Measurements from ENCODE around the gene ANKRD44.
A peak's percentile ranks its signal among the peaks of the same experiment; 100 is the strongest.
"Not testable (repeated sequence)": the region's sequence is repeated elsewhere in the genome, so short reads cannot be mapped to it uniquely, and the experiment has no call there.

The ANKRD44 gene

DNA sequence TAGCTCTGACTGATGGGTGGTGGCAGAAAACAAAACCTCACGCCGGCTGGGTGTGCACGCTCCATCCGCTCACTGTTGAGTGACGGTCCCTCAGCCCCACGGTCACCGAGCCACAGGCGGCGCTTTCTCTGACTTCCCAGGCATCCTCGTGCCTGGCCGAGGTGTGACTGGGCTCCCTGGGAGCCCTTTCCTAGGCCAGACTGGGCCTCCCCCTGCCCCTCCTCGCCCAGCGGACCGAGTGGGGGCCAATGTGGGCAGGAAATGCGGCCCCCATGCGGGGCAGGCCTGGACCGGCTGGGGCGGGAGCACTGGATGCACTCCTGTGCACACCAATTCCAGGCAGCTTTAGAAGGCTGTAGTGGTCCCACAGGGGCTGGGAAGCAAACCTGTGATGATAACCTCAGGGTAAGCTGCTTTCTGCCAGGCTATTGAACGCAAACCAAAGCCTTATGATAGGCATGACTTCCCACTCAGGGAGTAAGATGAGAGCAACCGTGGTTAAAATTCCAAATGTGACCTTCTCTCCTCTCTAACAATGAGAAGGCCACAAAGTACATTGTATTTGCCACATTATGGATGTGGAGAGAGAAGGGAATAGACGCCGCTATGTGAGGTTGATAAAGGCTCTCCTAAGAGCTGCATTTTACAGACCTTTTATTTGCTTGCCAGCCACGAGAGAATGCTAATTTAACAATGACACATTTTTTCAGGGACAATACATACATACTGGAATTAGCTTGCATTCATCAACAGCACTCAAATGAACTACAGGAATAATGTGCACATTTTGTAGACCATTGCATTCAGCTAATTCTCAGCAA lies 300.2 kb downstream of the ANKRD44 start:
- no peak for DNase-seq

DNA sequence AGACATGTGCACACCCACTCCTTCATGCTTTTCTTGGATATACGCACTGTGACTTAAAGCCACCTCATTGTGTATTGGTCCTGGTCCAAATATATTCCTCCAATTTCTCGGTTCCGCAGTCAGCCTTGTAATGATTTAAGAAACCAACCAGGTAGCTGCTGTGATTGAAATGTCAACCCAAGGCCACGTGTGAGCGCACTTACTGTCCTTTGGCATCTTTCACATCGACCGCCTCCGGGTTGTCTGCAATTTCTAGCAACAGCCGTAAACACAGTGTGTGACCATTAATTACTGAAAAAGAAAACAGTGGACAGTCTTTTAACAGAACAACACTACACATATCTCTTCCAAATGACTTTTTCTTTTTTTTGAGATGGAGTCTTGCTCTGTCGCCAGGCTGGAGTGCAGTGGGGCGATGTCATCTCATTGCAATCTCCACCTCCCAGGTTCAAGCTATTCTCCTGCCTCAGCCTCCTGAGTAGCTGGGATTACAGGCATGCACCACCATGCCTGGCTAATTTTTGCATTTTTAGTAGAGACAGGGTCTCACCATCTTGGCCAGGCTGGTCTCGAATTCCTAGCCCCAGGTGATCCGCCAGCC lies 301.7 kb downstream of the ANKRD44 start:
- not testable (repeated sequence) for DNase-seq

DNA sequence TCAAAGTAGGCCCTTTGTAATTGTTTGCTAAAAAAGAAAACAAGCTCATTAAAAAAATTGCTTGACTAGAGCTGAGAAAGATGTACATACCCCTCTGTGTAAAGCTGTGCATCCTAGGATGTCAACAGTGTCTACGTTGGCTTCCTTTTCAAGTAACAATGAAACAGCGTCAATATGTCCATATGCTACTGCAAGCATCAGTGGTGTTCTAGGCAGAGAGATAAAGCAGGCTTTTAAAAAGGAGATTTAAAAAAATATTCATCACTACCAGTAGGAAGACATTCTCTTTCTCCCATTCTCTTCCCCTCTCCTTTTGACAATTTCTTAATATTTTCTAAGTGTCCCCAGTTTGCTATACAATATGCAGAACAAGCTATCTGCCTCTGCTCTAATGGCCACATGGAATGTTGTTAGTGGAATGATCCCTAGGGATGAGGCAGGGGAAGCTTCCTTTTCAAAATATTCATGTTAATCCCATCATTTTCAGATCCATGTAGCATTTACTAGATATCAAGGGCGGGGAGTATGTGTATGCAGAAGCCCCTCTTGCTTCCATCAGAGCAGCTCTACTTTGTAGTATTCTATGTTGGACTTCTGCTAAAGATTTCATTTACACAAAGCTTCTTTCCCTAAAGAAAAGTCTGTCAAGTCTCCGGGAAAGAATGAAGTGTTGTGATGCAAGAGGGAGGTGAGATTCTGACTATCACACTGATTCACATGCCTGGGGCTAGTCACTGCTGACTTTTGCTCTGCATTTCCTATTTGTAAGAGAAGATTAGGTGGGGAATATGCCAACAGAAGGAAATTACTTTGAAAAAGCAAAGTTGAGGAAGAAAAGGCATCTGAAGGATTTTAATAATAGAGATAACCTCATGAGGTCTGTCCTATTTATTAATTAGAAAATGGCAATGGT lies 302.6 kb downstream of the ANKRD44 start:
- no peak for DNase-seq

DNA sequence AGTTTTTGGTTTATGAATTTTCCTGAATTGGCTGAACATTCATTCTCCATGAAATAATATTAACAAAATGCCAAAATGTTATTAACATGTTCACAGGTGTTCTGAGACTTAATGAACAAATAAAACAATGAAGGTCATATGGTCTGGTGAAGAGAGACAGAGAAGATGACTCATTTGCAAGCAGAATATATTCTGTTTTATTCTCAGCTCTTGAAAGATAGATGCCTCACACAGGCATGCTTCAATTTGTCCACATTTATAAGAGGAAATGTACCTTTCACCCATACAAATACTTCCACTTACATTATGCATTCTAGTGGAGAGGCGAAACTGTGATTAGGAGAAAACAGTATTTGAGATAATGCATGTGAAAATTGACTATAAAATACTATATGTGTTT lies 308.7 kb downstream of the ANKRD44 start:
- no peak for DNase-seq

DNA sequence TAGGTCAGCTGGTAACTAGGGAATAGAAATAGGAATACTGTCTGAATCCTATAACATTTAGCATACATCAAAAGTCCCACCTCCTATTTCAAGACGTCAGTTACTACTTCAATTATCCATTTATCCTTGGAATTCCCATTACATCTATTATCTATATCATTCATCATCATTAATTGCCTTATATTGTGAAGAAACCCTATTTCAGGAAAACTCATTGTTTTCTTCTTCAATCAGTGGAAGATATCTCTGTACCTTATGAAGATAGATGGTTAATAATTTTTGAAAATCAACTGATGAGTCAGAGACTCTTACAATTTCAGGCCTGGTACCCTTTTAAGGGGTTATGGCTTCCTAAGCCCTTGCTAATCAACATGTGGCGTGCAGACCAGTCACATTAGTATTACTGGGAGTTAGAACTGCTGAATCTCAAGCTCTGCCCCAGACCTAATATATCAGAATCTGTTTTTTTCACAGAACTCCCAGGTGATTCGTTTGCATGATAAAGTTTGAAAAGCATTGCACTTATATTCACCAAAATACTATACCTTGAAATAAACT lies 314.7 kb downstream of the ANKRD44 start:
- no peak for DNase-seq

DNA sequence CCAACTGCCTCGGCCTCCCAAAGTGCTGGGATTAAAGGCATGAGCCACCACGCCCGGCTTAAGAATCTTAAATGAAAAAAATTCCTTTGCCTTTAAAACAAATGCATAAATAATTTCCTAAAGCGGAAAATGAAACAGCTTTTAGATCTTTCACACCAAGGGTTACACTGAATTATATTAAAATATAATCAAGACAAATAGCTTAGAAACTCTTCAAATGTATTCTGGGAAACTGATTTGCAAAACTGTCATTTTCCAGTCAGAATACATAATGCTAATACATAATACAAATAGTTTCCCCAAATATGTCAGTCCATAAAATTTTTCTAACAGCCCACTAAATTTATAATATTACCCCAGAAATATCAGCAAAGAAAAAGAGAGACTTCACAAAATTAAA lies 315.8 kb downstream of the ANKRD44 start:
- DNase-seq = no peak

DNA sequence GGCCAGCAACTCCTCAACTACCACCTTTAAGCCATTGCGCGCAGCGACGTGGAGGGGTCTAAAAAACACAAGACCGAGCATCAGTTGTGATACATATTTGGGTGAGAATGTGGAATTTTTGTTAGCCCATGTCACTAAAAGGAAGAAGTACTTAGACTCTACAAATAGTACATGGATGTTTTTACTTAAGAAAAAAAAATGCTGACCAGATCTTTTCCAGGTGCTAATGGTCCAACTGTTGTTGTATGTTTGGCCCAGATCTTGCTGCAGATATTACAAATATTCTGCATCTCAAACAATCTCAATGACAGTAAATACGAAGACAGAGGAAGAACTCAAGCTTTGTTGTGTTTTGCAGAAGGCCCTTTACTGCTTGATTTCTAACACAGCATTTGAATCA lies 317.0 kb downstream of the ANKRD44 start:
- no peak for DNase-seq

DNA sequence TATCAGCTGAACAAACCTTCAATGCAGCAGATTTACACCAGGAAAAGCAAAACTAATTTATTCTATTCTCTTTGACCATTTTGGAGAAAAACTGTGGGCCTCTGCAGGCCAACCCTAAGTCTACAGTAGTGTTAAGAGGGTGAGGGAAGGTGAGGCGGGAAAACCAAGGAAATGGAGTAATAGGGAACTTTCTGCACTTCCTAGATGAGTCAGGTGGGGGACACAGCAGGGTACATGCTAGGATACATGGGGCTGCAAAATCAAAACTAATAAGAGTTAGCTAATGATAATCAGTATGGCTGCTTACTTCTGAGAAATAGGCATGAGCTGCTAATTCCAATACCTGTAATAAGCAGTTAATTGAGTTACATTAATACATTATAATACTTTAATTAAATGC lies 318.1 kb downstream of the ANKRD44 start:
- DNase-seq = no peak

DNA sequence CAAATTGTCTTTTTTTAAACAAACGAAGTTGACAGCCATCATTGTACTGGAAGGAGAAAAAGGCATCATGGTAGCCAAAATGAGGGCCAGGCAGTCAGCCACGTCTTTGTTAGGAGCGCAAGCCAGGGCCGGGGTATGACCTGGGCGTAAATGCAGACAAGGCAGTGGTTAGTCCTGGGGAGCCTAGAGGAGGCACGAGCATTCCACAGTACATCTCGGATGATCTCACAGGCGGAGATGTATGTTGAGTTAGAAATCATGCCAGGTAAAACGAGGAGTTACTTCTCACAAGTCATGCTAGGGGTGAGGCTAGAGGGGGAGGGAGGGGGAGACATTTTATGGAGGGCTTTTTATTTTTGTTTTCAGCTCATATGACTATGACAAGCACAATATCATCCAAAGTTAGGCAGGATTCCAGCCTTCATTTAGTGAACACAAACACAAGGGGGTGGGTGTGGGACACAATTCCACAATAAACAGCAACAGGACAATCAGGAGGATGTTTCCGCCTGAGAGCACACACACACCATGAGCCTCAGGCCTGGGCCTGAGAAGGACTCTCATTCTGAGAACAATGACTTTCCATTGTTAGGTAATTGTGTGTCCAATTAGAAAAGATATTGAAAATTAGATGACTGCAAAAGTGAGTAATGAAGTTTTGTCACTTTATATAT lies 319.7 kb downstream of the ANKRD44 start:
- no peak for DNase-seq

DNA sequence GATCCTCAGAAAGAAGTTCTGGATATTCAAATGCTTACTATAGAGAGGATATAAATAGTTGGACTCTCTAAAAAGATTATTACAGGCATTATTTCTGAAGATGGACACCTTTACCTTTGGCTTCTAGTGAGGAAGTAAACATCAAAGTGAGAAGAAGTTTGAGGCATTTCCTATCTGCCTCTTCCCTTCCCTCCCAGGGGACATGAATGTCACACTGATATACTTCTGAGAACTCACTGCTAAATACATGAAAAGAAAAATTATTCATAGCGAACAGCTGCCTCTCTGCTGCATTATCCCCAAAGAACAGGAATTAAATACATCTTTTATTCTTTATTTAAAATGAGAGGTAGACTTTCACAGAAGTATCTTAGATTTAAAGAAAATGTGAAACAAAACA lies 320.5 kb downstream of the ANKRD44 start:
- DNase-seq = no peak

DNA sequence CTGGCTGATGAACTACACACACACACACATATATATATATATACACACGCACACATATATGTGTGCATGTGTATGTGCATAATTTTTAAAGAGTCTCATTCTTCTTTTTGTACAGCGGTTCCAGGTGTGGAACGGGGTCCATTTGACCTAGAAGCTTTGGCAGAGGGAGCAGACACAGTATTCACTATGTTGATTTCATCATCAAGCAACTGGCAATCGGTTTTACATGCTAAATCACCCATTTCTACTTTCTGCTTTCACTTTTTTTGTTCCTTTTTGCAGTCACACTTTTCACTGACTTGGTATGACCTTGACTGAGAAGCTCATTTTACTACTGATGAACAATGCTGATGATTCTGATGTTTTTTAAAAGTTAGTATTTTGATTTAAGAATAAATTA lies 321.1 kb downstream of the ANKRD44 start:
- no peak for DNase-seq

DNA sequence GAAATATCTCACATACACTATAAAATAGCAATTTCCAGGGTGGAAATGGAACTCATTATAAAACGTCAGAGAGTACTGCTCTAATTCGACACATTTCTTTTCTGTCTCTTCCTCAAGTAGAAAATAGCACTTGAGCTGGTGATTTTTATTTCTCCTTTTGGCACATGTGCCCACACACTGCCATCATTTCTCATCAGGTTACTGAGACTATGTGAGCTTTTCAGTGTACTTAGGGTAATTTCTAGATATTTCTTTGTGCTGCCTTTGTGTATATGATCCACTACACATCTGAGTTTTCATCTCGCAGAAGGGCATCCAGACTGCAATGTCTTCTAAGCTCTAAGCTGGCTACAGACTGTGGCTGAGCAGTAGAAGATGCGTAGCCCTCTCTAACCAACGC lies 321.9 kb downstream of the ANKRD44 start:
- DNase-seq = no peak

DNA sequence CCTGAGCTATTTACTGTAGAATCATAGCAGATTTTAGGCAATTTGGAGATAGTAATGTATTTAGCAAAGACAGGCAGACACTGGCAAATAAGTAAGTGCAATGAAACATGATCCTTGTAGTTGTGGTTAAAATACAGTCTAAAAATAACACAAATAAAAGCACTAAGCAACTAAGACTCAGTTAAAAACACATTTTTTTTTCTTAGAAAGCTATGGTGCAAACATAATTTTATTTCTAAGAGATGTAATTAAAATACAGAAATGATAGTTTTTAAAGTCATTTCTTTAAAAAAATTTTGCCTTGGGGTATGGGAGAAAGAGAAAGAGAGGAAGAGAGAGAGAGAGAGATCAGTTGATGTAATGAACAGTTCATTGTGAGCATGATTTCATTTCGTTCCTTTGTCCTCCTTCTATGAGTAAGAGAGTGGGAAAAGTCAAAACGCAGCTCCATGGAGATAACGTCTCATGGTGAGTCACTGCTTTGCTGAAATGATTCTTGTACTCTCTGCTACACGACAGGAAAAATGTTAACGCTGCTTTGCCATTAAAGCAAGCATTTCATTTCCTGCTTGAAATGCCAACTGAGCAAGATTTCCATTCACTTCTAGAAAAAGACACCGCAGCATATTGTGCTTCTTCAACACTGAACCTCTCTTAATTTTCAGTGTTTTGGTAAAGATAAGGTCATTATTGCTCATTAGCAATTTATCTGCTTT lies 322.8 kb downstream of the ANKRD44 start:
- DNase-seq = peak; percentile 34

DNA sequence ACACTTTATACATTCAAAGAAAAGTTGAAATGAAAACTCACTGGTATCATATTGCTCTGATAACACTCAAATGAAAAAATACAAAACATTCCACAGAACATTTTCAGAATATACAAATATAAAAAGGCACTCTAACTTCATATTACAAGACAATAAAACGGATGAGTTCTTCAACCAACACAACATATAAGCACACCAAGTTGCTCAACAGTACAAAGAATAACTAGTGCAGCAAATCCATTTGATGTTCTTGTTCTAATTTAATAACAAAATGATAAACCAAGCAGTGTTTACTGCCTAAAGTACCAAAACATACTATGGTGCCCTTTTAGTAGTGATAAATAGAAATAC lies 323.3 kb downstream of the ANKRD44 start:
- no peak for DNase-seq

DNA sequence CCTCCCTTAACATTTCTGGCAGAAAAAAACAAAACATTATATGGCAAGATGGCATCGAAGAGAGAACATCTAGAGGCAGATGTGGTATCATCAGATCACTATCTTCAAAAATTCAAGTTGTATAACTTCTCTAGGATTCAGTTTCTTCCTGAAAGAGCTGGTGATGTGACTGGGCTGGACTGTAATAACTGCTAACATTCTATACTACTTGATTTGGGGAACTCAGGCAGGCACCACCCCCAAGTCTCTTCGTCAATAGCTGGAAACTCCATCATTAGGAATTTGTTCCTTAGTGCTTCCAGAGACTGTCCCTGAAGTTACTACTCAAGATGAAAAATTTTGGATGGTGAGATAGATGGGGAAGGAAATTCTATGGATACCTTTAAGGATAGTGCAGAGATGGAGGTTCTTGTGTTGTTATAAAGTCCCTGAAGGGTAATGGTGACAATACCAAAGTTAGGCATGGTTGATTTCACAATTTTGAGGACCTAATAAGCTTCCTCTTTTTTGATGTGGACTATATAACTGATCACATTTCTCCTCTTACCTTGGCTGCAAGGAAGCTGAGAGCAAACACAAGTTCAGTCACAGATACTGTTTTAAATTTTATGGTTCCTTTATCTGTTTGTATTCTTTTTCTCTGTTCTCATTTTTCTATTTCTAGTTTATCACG lies 324.9 kb downstream of the ANKRD44 start:
- no peak for DNase-seq

DNA sequence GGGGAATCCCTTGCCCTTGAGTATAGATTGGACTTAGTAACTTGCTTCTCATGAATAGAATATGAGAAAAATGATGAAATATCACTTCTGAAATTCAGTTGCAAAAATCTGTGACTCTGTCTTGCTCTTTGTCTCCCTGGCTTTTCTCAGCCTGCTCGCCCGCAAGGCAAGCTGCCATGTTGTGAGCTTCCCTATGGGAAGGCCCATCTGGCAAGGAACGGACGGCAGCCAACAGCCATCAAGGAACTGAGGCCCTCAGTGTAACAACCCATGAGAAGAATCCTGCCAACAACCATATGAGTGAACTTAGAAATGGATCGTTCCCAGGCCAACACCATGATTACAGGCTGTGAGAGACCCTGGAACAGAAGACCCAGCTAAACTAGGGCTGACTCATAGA lies 325.7 kb downstream of the ANKRD44 start:
- no peak for DNase-seq

DNA sequence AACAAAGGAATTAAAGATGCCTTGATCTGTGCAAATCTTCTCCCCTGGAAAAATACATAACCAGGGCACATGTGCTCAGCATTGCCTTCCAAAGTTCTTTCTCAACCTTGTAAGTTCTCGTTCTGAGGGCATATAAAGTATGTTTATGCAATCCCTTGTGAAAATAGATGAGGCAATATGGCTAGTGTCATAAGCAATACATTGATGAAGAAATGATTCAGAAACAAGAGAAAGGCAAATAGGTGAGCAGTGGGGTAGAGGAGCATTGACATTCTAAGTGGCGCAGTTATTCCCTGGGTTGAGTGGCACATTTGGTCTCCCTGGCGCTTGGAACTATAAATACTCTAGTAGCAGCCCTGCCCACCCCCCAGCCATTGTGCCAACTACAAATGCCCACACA lies 326.6 kb downstream of the ANKRD44 start:
- DNase-seq = no peak

DNA sequence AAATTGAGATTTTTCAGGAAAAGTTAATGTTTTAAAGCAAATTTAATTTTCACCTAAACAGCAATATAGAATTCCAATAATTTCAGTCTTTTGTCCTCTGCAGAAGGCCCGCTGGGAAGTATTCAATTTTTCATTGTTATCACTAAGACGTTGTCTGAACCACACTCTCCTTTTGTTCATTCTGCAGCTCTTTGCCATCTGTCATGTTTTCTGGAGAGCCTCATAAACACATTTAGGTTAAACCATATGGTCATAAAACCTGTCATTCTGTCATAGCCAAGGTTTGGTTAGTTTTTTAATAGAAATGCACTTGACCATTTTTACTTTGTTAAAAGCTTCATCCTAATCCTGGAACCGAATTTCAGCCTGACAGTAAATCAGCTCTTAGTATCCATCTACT lies 330.1 kb downstream of the ANKRD44 start:
- DNase-seq = no peak

DNA sequence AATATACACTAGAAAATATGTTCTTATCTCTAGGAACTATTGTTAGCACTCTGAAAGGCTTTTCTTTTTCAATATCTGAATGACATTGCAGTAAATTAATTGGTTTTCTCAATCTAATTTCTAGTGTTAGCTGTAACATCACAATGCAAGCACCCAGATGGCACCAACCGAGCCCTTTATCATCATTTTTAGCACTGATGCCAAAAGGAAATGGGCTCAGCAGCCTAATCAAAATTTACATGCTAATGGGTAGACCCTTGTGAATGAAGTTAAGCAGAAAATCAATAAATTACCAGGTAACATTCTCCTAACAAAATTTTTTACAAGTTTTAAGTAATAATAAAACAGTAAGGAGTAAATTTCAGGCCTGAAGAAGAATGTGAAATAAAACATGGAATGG lies 330.6 kb downstream of the ANKRD44 start:
- DNase-seq = no peak

DNA sequence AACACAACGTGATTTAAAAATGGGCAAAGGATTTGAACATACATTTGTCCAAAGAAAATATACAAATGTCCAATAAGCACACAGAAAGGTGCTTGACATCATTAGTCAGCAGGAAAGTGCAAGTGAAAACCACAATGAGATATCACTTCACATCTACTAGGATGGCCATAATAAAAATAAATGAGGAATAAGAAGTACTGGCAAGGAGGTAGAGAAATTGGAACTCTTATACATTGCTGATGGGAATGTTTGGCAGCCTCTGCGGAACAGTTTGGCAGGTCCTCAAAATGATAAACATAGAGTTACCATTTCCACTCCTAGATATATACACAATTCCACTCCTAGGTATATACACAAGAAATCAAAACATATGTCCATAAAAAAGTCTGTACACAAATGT lies 333.1 kb downstream of the ANKRD44 start:
- DNase-seq = no peak

DNA sequence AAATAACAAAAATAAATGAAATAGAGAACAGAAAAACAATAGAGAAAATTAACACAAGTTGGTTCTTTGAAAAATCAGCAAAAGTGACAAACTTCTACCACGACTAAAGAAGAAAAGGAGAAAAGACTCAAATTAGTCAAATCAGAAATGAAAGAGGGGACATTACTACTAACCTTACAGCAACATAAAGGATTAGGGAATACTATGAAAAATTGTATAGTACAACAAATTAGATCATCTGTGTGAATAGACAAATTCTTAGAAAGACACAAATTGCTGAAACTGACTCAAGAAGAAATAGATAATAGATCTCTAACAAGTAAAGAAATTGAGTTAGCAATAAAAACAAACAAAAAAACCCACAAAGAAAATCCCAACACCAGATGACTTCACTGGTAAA lies 335.6 kb downstream of the ANKRD44 start:
- DNase-seq = no peak
